Activated CD4-positive, alpha-beta T cell treated with anti-CD3 and anti-CD28 coated beads, Interleukin-2, amount 50 U/mL, for 48 hours (primary cell): ENCODE data around the gene CASQ2.

Experiments
- DNase-seq, 2 experiments: peaks; one replicate each; pipeline ENCODE4 v3.0.0-alpha.2; 2020

Gene CASQ2

GRCh38 chr1:115768549-115768948, at the start of gene CASQ2:
CASQ2 (minus strand) TSS chr1:115768714; CDS start chr1:115768541, 173 bp downstream.
- no peak for DNase-seq

GRCh38 chr1:115815694-115816093, 47.2 kb upstream of the CASQ2 start:
- DNase-seq, result no peak

GRCh38 chr1:115814685-115815398, 46.3 kb upstream of the CASQ2 start:
- no peak for DNase-seq

GRCh38 chr1:115813727-115814126, 45.2 kb upstream of the CASQ2 start:
- DNase-seq, result no peak

GRCh38 chr1:115811140-115811828, 42.8 kb upstream of the CASQ2 start:
- no peak for DNase-seq

GRCh38 chr1:115810609-115811008, 42.1 kb upstream of the CASQ2 start:
- no peak for DNase-seq

GRCh38 chr1:115809847-115810246, 41.3 kb upstream of the CASQ2 start:
- DNase-seq, result no peak

- DNase-seq, result no peak
Observed at GRCh38 chr1:115809076-115809475, 40.6 kb upstream of the CASQ2 start.

GRCh38 chr1:115807723-115808122, 39.2 kb upstream of the CASQ2 start:
- peak; percentile 11 to 42 for DNase-seq

GRCh38 chr1:115805597-115805996, 37.1 kb upstream of the CASQ2 start:
- no peak for DNase-seq

- DNase-seq, result no peak
Observed at GRCh38 chr1:115802416-115802815, 33.9 kb upstream of the CASQ2 start.

- DNase-seq, result no peak
Observed at GRCh38 chr1:115797486-115797885, 29.0 kb upstream of the CASQ2 start.

GRCh38 chr1:115796897-115797296, 28.4 kb upstream of the CASQ2 start:
- DNase-seq, result no peak

GRCh38 chr1:115796036-115796435, 27.5 kb upstream of the CASQ2 start:
- no peak for DNase-seq

GRCh38 chr1:115794976-115795639, 26.6 kb upstream of the CASQ2 start:
- DNase-seq, result no peak

- DNase-seq, result no peak
Observed at GRCh38 chr1:115793162-115793561, 24.6 kb upstream of the CASQ2 start.

GRCh38 chr1:115791816-115792215, 23.3 kb upstream of the CASQ2 start:
- no peak for DNase-seq

GRCh38 chr1:115790846-115791245, 22.3 kb upstream of the CASQ2 start:
- DNase-seq, result no peak

GRCh38 chr1:115790356-115790755, 21.8 kb upstream of the CASQ2 start:
- DNase-seq, result no peak

- DNase-seq, result no peak
Observed at GRCh38 chr1:115783311-115783710, 14.8 kb upstream of the CASQ2 start.

- no peak for DNase-seq
Observed at GRCh38 chr1:115782571-115783281, 14.2 kb upstream of the CASQ2 start.

- no peak for DNase-seq
Observed at GRCh38 chr1:115781851-115782250, 13.3 kb upstream of the CASQ2 start.

- no peak for DNase-seq
Observed at GRCh38 chr1:115781343-115781742, 12.8 kb upstream of the CASQ2 start.
